ENCODE results near the gene FMR1NB.

Gene FMR1NB, protein sequence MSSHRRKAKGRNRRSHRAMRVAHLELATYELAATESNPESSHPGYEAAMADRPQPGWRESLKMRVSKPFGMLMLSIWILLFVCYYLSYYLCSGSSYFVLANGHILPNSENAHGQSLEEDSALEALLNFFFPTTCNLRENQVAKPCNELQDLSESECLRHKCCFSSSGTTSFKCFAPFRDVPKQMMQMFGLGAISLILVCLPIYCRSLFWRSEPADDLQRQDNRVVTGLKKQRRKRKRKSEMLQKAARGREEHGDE

DNA sequence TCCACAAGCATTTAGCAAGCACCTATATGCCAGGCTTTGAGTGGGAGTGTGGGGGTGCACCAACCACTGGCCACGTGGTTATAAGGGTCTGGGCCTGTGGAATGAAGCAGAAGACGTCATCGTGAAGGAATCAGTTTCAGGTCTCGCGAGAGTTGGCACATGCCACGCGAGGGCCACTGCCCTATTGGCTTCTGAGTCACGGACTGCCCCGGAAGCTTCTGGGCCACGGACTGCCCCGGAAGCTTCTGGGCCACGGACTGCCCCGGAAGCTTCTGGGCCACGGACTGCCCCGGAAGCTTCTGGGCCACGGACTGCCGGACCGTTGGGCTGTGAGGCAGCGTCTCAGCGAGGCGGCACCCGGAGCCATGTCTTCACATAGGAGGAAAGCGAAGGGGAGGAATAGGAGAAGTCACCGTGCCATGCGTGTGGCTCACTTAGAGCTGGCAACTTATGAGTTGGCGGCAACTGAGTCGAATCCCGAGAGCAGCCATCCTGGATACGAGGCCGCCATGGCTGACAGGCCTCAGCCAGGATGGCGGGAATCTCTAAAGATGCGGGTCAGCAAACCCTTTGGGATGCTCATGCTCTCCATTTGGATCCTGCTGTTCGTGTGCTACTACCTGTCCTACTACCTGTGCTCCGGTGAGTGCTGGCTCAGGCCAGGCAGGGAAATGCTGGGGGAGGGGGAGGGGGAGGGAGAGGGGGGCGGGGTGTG lies at the start of gene FMR1NB:
TSS of gene FMR1NB (plus strand) at position 300 of the 715 bp plus-strand sequence. CDS start at position 366, 66 bp downstream.
- DNase-seq (ENCODE audit: low read depth in 2 of 2, low spot score in 1 of 2): no peak

DNA sequence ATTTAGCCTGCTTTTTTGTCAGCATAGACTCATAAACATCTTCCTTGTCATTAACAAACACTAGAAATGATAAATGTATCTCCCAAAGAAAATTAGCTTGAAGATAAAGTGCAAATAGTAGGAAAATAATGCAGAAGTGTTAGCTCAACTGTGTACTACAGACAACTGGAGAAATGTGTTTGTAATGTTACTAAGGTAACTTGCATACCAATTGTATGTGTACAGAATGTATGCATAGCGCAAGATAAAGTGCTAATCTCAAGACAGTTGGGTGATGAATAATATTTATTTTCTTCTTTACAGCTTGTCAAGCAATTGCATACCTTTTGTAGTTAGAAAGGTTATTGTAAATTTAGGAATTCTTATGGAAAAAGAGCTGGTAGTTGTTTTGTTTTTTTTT lies 47.3 kb upstream of the FMR1NB start:
- no peak for DNase-seq (ENCODE audit: low read depth in 2 of 2, low spot score in 1 of 2)

DNA sequence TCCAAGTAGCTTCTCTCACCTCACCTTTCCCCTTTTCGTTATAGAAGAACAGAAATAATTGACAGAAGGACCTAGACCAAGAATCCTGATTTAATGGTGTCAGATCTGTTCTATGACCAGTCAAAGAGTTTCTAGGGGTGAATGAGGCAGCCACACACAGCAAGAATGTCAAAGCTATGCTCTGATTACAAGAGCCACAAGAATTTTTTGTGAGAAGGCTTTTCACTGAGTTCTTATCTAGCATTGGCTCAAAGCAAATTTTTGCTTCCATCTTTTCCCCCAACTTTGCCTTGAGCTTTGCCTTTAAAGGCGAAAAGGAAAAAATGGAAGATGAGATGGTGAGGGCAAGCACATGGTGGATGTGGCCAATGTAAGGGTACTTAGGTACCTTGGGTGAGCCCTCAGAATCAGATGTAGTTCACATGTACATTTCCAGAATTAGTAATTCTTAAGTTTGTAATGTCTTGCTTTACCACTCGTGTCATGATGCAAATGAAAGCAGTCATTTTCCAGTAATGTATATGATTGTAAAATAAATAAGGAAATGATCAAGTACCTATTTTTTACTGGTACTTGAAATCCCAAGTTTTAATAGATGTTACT lies 45.9 kb upstream of the FMR1NB start:
- DNase-seq (ENCODE audit: low read depth in 2 of 2, low spot score in 1 of 2): no peak

DNA sequence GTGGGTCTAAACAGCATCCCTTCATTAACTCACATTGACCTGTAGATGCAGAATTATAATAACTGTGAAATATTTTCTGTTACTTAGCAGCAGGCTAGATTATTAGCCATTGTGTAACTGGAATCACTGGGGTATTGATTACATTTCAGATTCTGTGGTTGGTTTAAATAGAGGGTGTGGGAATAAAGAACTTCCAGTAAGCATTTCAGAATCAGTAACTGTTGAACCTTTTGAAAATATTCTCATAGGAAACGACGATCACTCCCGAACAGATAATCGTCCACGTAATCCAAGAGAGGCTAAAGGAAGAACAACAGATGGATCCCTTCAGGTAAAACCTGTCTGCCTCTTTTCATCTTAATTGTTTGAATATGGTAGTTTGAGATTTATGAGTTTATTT lies 35.9 kb upstream of the FMR1NB start:
- DNase-seq (ENCODE audit: low read depth in 2 of 2, low spot score in 1 of 2): no peak

DNA sequence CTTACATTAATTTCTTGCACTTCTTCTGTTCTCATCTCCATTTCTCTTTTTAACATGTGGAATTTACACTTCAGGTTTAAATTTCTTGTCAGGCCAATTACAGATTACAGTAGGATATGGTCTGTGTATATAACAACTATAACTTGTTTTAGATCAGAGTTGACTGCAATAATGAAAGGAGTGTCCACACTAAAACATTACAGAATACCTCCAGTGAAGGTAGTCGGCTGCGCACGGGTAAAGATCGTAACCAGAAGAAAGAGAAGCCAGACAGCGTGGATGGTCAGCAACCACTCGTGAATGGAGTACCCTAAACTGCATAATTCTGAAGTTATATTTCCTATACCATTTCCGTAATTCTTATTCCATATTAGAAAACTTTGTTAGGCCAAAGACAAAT lies 32.6 kb upstream of the FMR1NB start:
- DNase-seq (ENCODE audit: low read depth in 2 of 2, low spot score in 1 of 2): no peak

DNA sequence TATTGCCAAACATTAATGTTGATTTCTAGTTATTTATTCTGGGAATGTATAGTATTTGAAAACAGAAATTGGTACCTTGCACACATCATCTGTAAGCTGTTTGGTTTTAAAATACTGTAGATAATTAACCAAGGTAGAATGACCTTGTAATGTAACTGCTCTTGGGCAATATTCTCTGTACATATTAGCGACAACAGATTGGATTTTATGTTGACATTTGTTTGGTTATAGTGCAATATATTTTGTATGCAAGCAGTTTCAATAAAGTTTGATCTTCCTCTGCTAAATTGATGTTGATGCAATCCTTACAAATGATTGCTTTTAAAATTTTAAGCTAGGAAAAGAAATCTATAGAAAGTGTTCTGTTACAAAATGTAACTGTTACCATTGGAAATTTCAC lies 30.8 kb upstream of the FMR1NB start:
- no peak for DNase-seq (ENCODE audit: low read depth in 2 of 2, low spot score in 1 of 2)

DNA sequence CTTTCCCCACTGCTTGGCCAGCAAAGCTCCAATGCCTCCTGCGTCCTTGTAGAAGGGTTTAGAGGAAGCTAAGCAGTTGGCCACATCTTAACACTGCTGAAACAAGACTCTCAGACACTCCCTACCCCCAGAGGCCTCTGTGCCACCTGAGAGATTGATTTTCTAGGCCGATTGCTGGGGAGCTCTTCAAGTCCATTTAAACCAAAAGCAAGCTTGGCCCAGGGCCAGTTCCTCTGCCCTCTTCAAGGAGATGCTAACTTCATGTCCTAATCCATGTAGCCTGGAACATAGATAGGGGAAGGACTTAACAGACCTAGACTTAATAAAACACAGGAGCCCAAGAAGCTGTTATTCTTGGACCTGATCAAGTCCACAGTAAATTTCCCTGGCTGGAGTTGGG lies 27.2 kb upstream of the FMR1NB start:
- DNase-seq (ENCODE audit: low read depth in 2 of 2, low spot score in 1 of 2): no peak

DNA sequence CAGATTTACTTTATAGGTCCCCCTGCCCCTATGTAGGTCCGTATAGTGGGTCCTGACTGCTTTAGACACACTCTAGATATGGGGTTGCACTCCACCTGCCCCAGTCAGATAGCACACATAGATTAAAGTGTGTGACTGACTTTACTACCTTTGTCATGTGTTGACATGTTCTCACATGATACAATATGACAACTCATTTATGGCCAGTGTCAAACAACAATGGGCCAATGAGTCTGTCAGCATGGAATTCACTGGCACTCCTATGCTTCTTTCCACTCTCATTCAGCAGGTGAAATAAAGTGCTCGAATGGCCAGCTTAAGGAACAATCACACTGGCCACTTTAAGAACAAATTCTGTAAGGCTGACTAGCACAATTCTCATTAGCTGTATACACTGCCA lies 23.8 kb upstream of the FMR1NB start:
- no peak for DNase-seq (ENCODE audit: low read depth in 2 of 2, low spot score in 1 of 2)

DNA sequence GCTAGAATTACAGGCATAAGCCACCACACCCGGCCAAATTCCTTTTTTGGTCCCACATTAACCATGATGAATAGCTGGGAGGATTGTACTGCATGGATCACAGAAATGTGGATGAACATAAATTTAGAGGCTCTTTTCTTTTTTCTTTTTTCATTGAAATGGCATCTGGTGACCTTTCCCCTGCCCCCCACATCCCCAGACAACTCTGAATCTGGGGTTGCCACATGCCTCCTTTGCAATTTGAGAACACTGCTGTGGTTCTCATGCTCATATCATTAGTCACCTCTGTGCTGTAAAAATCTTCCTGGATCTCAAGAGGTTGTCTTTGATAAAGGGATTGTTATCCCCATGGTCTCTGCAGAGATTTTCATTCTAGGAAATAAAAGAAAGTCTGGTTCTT lies 22.8 kb upstream of the FMR1NB start:
- no peak for DNase-seq (ENCODE audit: low read depth in 2 of 2, low spot score in 1 of 2)

DNA sequence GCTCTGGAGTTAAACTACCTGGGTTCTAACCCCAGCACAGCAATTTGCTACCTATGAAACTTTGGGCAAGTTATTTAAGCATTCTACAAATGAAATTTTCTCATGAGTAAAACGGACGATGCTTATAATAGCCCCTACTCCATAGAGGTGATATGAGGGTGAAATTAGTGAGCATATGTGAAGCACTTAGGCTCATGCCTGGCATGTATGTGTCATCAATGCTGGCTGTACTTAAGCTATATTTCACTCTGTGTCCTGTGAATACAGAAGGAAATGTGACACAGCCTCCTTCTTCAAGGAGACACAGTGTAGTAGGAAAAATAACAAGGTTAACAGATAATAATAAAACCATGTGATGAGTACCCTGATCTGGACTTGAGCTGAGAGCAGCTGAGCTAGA lies 20.4 kb upstream of the FMR1NB start:
- DNase-seq (ENCODE audit: low read depth in 2 of 2, low spot score in 1 of 2): no peak

DNA sequence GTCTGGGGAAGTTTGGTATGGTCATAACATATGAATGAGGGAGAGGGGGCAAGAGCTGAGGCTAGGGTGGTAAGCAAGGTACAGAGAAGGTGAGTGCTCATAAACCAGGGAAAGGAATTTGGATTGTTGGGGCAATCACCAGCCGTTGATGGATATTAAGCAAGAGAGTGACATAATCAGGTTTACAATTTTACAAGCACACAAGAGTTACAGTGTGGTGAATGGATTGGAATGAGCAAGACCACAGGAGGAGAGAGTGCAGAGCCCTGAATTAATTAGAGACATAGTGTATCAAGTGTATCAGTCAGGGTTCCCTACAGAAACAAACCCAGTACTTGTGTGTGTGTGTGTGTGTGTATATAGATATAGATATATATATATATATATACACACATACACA lies 18.7 kb upstream of the FMR1NB start:
- no peak for DNase-seq (ENCODE audit: low read depth in 2 of 2, low spot score in 1 of 2)

DNA sequence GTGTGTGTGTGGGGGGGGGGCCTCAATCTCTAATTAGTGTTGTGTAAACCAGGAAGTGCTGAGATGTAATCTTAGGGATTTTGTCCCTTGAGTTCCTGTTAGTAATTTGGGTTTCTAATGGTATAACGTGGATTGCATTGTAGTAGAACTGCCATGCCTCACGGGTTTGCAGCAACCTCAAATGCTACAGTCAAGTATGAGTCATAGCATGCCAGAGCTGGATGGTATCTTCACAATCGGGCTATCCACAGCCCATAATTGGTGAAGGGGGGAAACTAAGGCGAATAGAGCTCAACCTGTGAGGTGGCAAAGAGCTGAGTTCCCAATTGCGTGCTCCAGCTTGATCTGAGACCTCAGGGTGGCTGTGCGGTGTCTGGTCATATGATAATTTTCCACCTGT lies 2.2 kb upstream of the FMR1NB start:
- DNase-seq (ENCODE audit: low read depth in 2 of 2, low spot score in 1 of 2): no peak

DNA sequence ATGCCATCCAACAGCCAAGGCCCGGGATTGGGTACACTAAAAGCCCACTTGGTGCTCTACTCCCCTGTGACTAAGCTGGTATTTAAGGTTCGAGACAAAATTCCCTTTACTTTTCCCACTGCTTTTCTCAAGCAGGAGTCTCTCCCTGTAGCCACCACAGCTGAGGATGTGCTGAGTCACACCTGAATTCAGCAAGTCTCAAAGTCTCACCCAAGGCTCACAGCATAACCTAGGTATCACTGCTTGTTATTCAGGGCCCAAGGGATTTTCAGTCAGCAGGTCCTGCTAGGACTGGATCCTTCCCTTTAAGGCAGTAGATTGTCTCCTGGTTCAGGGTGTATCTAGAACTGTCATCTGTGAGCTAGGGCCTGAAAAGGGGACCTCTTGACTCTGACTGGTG lies 39.2 kb downstream of the FMR1NB start:
- no peak for DNase-seq (ENCODE audit: low read depth in 2 of 2, low spot score in 1 of 2)

DNA sequence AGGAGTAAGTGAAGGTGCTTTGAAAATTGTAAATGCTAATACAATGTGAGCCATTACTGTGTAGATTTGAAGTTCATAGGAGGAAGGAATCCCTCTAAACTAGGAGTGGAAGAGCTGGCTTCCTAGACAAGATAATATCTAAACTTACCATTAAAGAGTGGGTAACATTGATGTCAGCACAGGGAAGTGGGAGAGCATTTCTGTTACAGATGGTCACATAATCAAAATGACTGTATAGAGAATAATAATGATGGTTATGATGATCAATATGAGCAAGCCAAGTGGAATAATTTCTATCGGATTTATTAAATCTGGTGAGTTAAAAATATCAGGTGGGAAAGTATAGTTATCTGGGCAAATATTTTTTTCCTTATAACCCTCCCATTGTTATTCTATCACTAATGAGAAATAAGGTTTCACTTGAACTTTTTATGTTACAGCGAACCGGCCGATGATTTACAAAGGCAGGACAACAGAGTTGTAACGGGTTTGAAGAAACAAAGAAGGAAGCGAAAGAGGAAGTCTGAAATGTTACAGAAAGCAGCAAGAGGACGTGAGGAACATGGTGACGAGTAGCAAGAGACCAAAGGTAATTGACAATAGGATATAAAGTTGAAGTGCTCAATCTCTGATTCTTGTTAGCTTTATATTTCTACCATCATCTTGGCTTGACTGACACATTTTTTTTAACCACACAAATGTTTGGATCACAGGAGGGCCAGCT lies 43.5 kb downstream of the FMR1NB start:
- no peak for DNase-seq (ENCODE audit: low read depth in 2 of 2, low spot score in 1 of 2)

DNA sequence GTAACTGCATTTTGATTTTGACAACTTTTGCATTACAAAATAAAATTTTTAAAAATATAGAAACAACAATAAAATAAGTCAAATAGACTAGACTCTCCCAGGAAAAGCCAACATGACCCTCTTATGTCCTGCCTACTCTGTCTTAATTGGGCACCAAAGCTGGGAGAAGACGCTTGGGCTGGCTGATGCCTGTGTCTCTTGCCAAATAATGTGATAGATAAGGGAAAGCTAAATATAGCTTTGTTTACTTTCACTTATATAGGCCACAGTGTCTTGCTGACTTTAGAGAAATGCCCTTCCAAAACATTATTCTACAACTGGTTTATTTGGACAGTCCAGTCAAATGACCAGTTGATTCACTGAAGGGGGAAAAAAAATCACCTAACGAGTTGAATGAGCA lies 54.2 kb downstream of the FMR1NB start:
- DNase-seq (ENCODE audit: low read depth in 2 of 2, low spot score in 1 of 2): no peak

DNA sequence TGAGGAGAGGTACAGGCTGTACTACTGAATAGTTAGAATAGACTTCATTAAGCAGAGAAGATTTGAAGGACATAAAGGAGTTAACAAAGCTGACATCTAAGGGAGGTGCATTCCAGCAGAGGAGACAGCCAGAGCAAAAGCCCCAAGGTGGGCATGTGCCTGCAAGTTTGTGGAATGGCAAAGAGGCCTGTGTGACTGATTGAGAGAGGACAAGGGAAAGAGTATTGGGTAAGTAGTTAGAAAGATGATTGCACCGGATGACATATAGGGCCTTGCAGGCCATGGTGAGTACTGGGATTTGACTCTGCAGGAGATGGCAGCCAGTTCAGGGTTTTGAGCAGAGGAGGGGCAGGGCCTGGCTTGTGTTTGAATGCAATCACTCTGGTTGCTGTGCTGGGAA lies 55.9 kb downstream of the FMR1NB start:
- no peak for DNase-seq (ENCODE audit: low read depth in 2 of 2, low spot score in 1 of 2)

DNA sequence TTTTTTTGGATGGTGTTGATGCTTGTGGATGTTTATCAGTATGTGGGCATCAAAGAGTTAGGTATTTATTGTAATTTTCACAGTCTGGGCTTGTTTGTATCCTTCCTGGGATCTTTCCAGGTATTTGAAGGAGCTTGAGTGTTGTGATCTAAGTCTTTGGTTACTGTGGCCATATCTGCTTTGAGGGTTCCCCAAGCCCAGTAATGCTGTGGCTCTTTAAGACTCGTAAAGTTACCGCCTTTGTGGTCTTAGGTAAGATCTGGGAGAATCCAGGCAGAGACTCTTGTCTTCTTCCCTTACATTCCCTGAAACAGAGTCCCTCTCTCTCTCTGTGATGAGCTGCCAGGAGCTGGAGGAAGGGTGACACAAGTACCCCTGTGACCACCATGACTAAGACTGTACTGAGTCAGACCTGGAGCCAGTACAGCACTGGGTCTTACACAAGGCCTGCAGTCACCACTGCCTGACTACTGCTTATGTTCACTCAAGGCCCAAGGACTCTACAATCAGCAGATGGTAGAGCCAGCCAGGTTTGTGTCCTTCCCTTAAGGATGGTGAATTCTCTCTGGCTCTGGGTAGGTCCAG lies 62.2 kb downstream of the FMR1NB start:
- DNase-seq (ENCODE audit: low read depth in 2 of 2, low spot score in 1 of 2): no peak

DNA sequence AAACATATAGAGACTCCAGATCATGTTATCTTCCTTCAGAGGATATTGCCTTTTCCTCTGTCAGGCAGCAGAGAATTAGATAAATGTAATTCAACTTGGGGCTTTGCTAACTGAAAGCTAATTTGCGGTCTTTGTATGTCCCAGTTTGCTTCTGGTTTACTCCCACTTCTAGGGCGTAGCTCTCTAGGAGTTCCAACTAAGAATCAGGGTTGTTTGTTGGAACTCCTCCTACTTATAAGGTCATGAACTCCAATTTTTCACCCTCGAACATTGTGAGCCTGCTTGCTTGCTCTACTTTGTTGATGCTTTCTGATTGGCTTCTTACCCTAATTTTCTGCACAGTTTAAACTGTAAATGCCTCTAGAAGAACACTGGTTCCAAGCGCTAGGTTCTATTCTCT lies 66.1 kb downstream of the FMR1NB start:
- no peak for DNase-seq (ENCODE audit: low read depth in 2 of 2, low spot score in 1 of 2)

DNA sequence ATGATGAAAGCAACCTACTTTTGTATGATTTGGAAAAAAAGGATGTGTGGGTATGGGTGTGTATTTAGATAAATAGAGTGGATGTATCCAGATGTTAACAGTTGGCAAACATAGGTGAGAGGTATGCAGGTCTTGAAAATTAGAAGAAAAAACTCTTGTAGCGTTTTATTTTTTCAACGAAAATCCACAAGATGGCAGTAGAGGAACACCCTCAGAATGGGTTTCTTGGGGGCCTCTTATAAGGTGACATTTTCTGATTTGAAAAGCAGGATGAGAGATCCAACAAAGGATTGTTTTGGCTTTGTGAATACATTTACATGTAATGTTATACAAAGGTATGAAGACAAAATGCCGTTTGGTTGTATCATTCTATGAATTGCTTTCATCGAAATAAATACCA lies 68.3 kb downstream of the FMR1NB start:
- no peak for DNase-seq (ENCODE audit: low read depth in 2 of 2, low spot score in 1 of 2)

DNA sequence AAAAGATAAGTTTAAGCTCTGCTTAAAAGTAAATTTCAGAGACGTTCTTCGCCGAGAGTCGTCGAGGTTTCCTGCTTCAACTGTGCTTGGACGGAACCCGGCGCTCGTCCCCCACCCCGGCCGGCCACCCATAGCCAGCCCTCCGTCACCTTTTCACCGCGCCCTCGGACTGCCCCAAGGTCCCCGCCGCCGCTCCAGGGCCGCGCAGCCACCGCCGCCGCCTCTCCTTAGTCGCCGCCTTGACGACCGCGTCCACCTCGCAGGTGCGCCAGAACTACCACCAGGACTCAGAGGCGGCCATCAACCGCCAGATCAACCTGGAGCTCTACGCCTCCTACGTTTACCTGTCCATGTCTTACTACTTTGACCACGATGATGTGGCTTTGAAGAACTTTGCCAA lies 70.8 kb downstream of the FMR1NB start:
- no peak for DNase-seq (ENCODE audit: low read depth in 2 of 2, low spot score in 1 of 2)

DNA sequence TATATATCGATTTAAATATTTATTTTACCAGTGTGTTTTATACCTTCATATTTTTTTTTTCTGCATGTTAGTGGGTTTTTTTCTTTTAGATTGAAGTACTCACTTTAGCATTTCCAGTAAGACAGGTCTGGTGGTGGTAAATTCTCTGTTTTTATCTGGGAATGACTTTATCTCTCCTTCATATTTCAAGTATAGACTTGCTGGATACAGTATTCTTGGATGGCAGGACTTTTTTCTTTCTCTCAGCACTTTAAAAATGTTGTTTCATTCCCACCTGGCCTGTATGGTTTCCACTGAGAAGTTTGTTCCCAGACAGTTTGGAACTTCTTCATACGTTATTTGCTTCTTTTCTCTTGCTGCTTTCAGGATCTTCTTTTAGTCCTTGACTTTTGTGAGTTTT lies 86.1 kb downstream of the FMR1NB start:
- no peak for DNase-seq (ENCODE audit: low read depth in 2 of 2, low spot score in 1 of 2)
